IPS-18a (cell line): ENCODE data around the gene DLG2.
A peak's percentile ranks its signal among the peaks of the same experiment; 100 is the strongest.

Experiments used
- H3K27ac ChIP-seq: one replicate; pipeline ENCODE4 v1.5.1; 2013; ENCODE audit warnings: low read length
- H3K27me3 ChIP-seq: one replicate; pipeline ENCODE4 v1.6.1; 2013; ENCODE audit warnings: mild to moderate bottlenecking, low read length; ENCODE audit not compliant: control insufficient read depth, insufficient read depth
- H3K36me3 ChIP-seq: one replicate; pipeline ENCODE4 v1.6.1; 2013; ENCODE audit warnings: low read depth, low read length; ENCODE audit not compliant: control insufficient read depth
- H3K4me1 ChIP-seq: one replicate; pipeline ENCODE4 v1.6.1; 2013; ENCODE audit warnings: low read depth, low read length; ENCODE audit not compliant: control insufficient read depth
- H3K4me3 ChIP-seq: one replicate; pipeline ENCODE4 v1.5.1; 2013; ENCODE audit warnings: low read length
- H3K9ac ChIP-seq: one replicate; pipeline ENCODE4 v1.6.1; 2013; ENCODE audit warnings: mild to moderate bottlenecking, low read length, moderate library complexity
- H3K9me3 ChIP-seq: one replicate; pipeline ENCODE4 v1.6.1; 2013; ENCODE audit warnings: low read depth, low read length; ENCODE audit not compliant: control insufficient read depth

The DLG2 gene

GRCh38 chr11:84673753-84674152 lies 953.4 kb downstream of the DLG2 start:
- no peaks in the 10 kb centered on the region for H3K9me3 ChIP-seq
- H3K27ac ChIP-seq: no peak overlapping the region
- H3K27me3 ChIP-seq: no peaks in the 10 kb centered on the region
- H3K4me1 ChIP-seq: peaks cover 9% of the 10 kb centered on the region
- no peak overlapping the region for H3K9ac ChIP-seq
- H3K36me3 ChIP-seq: no peaks in the 10 kb centered on the region
- no peak overlapping the region for H3K4me3 ChIP-seq

- no peak overlapping the region for H3K4me3 ChIP-seq
- no peak overlapping the region for H3K9ac ChIP-seq
- H3K27ac ChIP-seq: no peak overlapping the region
- H3K9me3 ChIP-seq: no peaks in the 10 kb centered on the region
- no peaks in the 10 kb centered on the region for H3K27me3 ChIP-seq
- H3K36me3 ChIP-seq: no peaks in the 10 kb centered on the region
- peaks cover 9% of the 10 kb centered on the region for H3K4me1 ChIP-seq
Observed at GRCh38 chr11:84671325-84671999, 955.7 kb downstream of the DLG2 start.

- Histone ChIP-seq H3K9me3 (no peaks in the 10 kb centered on the region), H3K36me3 (no peaks in the 10 kb centered on the region), H3K27ac (no peak overlapping the region), H3K4me1 (no peaks in the 10 kb centered on the region), H3K4me3 (no peak overlapping the region), H3K27me3 (no peaks in the 10 kb centered on the region), H3K9ac (no peak overlapping the region)
Observed at GRCh38 chr11:84663731-84664130, 963.4 kb downstream of the DLG2 start.

GRCh38 chr11:84660257-84660977 lies 966.7 kb downstream of the DLG2 start:
- H3K9me3 ChIP-seq: peaks cover 6% of the 10 kb centered on the region
- H3K27me3 ChIP-seq: no peaks in the 10 kb centered on the region
- no peak overlapping the region for H3K27ac ChIP-seq
- no peak overlapping the region for H3K4me3 ChIP-seq
- H3K36me3 ChIP-seq: no peaks in the 10 kb centered on the region
- peaks cover 8% of the 10 kb centered on the region for H3K4me1 ChIP-seq
- no peak overlapping the region for H3K9ac ChIP-seq

- peaks cover 14% of the 10 kb centered on the region for H3K4me1 ChIP-seq
- no peak overlapping the region for H3K9ac ChIP-seq
- peak overlapping the region; percentile 17 for H3K4me3 ChIP-seq
- no peaks in the 10 kb centered on the region for H3K27me3 ChIP-seq
- H3K9me3 ChIP-seq: peaks cover 6% of the 10 kb centered on the region
- H3K36me3 ChIP-seq: no peaks in the 10 kb centered on the region
- H3K27ac ChIP-seq: no peak overlapping the region
Observed at GRCh38 chr11:84655712-84656111, 971.4 kb downstream of the DLG2 start.

- H3K9me3 ChIP-seq: no peaks in the 10 kb centered on the region
- H3K27ac ChIP-seq: no peak overlapping the region
- H3K4me3 ChIP-seq: peak overlapping the region; percentile 38
Observed at GRCh38 chr11:84648471-84648870, 978.7 kb downstream of the DLG2 start.

GRCh38 chr11:84645988-84646694 lies 981.0 kb downstream of the DLG2 start:
- Histone ChIP-seq H3K36me3 (no peaks in the 10 kb centered on the region), H3K9me3 (no peaks in the 10 kb centered on the region), H3K4me1 (peaks cover 44% of the 10 kb centered on the region), H3K4me3 (peak overlapping the region; percentile 19), H3K9ac (no peak overlapping the region), H3K27me3 (no peaks in the 10 kb centered on the region), H3K27ac (no peak overlapping the region)

More at GRCh38 chr11:84648471-84648870, 978.7 kb downstream of the DLG2 start:
- H3K4me1 ChIP-seq: peaks cover 44% of the 10 kb centered on the region
- H3K27me3 ChIP-seq: no peaks in the 10 kb centered on the region
- H3K9ac ChIP-seq: no peak overlapping the region
- H3K36me3 ChIP-seq: no peaks in the 10 kb centered on the region

GRCh38 chr11:84642500-84642899 lies 984.6 kb downstream of the DLG2 start:
- peaks cover 13% of the 10 kb centered on the region for H3K4me1 ChIP-seq
- H3K9me3 ChIP-seq: no peaks in the 10 kb centered on the region
- H3K36me3 ChIP-seq: no peaks in the 10 kb centered on the region
- H3K27ac ChIP-seq: no peak overlapping the region
- no peak overlapping the region for H3K9ac ChIP-seq
- no peaks in the 10 kb centered on the region for H3K27me3 ChIP-seq
- H3K4me3 ChIP-seq: no peak overlapping the region

- Histone ChIP-seq H3K9me3 (no peaks in the 10 kb centered on the region), H3K4me1 (no peaks in the 10 kb centered on the region), H3K4me3 (no peak overlapping the region), H3K27ac (no peak overlapping the region), H3K36me3 (no peaks in the 10 kb centered on the region), H3K27me3 (no peaks in the 10 kb centered on the region), H3K9ac (no peak overlapping the region)
Observed at GRCh38 chr11:84634309-84634708, 992.8 kb downstream of the DLG2 start.

- Histone ChIP-seq H3K9ac (no peak overlapping the region), H3K9me3 (no peaks in the 10 kb centered on the region), H3K27me3 (no peaks in the 10 kb centered on the region), H3K36me3 (no peaks in the 10 kb centered on the region), H3K4me1 (no peaks in the 10 kb centered on the region), H3K4me3 (no peak overlapping the region), H3K27ac (no peak overlapping the region)
Observed at GRCh38 chr11:84628871-84629620, 998.1 kb downstream of the DLG2 start.

GRCh38 chr11:84626256-84626655 lies 1000.9 kb downstream of the DLG2 start:
- no peaks in the 10 kb centered on the region for H3K27me3 ChIP-seq
- H3K4me1 ChIP-seq: no peaks in the 10 kb centered on the region
- no peaks in the 10 kb centered on the region for H3K36me3 ChIP-seq
- H3K9ac ChIP-seq: no peak overlapping the region
- no peak overlapping the region for H3K27ac ChIP-seq
- no peaks in the 10 kb centered on the region for H3K9me3 ChIP-seq
- no peak overlapping the region for H3K4me3 ChIP-seq
